HG03045 (cell line): ENCODE measurements around the gene AVPR2.

Source experiments
- ATAC-seq: cut with Tn5 transposase; IDR thresholded peaks from one replicate; pipeline ENCODE4 v1.9.1; 2021; ENCODE audit warnings: mild to moderate bottlenecking, moderate library complexity; ENCODE audit not compliant: unreplicated experiment

AVPR2 gene

GRCh38 chrX:153870791-153871360 lies 33.6 kb upstream of the AVPR2 start:
- ATAC-seq, result no peak

GRCh38 chrX:153871451-153871850 lies 33.0 kb upstream of the AVPR2 start:
- no peak for ATAC-seq

- ATAC-seq, result no peak
Measured at GRCh38 chrX:153871946-153872878, 32.3 kb upstream of the AVPR2 start.

GRCh38 chrX:153873282-153874084 lies 31.0 kb upstream of the AVPR2 start:
- no peak for ATAC-seq

GRCh38 chrX:153874085-153874365 lies 30.4 kb upstream of the AVPR2 start:
- ATAC-seq, result no peak

GRCh38 chrX:153874366-153875125 lies 29.9 kb upstream of the AVPR2 start:
- ATAC-seq, result no peak

- no peak for ATAC-seq
Measured at GRCh38 chrX:153875391-153876111, 28.9 kb upstream of the AVPR2 start.

GRCh38 chrX:153876112-153876491 lies 28.4 kb upstream of the AVPR2 start:
- ATAC-seq, result no peak

GRCh38 chrX:153877571-153878261 lies 26.8 kb upstream of the AVPR2 start:
- ATAC-seq, result no peak

- no peak for ATAC-seq
Measured at GRCh38 chrX:153878345-153878744, 26.1 kb upstream of the AVPR2 start.

GRCh38 chrX:153878969-153879653 lies 25.4 kb upstream of the AVPR2 start:
- no peak for ATAC-seq

GRCh38 chrX:153879741-153880439 lies 24.6 kb upstream of the AVPR2 start:
- no peak for ATAC-seq

GRCh38 chrX:153880440-153880815 lies 24.0 kb upstream of the AVPR2 start:
- no peak for ATAC-seq

GRCh38 chrX:153881281-153881680 lies 23.2 kb upstream of the AVPR2 start:
- no peak for ATAC-seq

- ATAC-seq, result no peak
Measured at GRCh38 chrX:153882086-153882498, 22.4 kb upstream of the AVPR2 start.

GRCh38 chrX:153882557-153882956 lies 21.9 kb upstream of the AVPR2 start:
- no peak for ATAC-seq

GRCh38 chrX:153883163-153883843 lies 21.2 kb upstream of the AVPR2 start:
- ATAC-seq, result no peak

GRCh38 chrX:153884136-153884535 lies 20.3 kb upstream of the AVPR2 start:
- ATAC-seq, result no peak
